GM06990 (cell line): ENCODE measurements around the gene MED9.

Experiments
- DNase-seq: peaks from one replicate; pipeline ENCODE4 v3.0.0-alpha.2; 2011; ENCODE audit not compliant: insufficient read length; ENCODE audit errors: extremely low read depth
- H3K27me3 ChIP-seq: replicated peaks from 2 replicates; pipeline ENCODE4 v1.6.0; 2011; ENCODE audit warnings: low read length; ENCODE audit not compliant: control insufficient read depth, insufficient read depth
- H3K36me3 ChIP-seq: 2 replicates; pipeline ENCODE4 v1.5.1; 2011; ENCODE audit warnings: low read length; ENCODE audit not compliant: control insufficient read depth, insufficient read depth
- H3K4me3 ChIP-seq: replicated peaks from 2 replicates; pipeline ENCODE4 v1.5.1; 2011; ENCODE audit warnings: low read depth, mild to moderate bottlenecking, control low read depth, low read length
- TF ChIP-seq, protein P1 (sequence below): IDR thresholded peaks from 2 replicates; pipeline ENCODE4 v1.5.1; 2011; ENCODE audit warnings: low read length, control low read depth, mild to moderate bottlenecking, inconsistent platforms; ENCODE audit not compliant: insufficient read depth, poor library complexity, severe bottlenecking

The MED9 gene

DNA sequence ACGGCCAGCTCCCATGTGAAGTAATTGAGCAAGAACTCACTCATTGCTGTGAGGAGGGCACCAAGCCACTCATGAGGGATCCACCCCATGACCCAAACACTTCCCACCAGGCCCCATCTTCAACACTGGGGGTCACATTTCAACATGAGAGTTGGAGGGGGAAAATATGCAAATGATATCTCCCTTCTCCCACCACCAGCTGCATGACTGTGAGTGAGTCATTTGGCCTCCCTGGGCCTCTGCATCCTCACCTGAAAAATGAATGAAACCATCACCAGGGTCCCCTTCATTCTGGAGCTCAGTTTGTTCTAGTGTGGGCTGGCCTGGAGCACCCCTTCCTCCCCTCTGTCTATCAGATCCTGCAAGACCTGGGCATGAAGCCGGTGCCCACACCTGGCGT lies 6.8 kb upstream of the MED9 start:
- no peak for DNase-seq
- TF ChIP-seq, protein P1, sequence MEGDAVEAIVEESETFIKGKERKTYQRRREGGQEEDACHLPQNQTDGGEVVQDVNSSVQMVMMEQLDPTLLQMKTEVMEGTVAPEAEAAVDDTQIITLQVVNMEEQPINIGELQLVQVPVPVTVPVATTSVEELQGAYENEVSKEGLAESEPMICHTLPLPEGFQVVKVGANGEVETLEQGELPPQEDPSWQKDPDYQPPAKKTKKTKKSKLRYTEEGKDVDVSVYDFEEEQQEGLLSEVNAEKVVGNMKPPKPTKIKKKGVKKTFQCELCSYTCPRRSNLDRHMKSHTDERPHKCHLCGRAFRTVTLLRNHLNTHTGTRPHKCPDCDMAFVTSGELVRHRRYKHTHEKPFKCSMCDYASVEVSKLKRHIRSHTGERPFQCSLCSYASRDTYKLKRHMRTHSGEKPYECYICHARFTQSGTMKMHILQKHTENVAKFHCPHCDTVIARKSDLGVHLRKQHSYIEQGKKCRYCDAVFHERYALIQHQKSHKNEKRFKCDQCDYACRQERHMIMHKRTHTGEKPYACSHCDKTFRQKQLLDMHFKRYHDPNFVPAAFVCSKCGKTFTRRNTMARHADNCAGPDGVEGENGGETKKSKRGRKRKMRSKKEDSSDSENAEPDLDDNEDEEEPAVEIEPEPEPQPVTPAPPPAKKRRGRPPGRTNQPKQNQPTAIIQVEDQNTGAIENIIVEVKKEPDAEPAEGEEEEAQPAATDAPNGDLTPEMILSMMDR, result no peak

DNA sequence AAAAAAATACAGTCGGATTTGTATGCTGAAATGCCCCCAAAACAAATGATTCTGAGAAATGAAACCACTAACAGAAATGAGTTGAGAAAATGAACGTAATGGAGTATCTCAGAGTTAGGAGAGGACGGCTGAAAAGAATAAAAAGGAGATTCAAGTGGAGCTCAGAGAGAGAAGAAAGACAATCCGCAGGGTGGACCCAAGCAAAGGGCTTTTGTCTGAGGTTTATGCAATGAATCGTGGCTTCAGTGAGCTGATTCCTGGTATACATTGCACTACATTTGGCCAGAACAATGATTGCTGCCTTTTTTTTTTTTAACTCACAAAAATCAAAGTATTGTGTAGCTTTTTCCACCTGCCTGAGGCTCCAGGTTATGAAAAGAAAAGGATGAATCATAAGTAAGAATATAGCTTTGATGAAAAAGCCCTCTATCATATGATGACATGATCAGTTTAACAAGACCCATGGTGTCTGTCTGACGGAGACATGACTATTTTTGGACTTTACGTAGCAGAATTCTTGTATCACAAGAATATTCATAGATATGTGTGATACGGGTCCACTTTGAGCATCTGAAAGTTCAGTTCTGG lies 4.4 kb upstream of the MED9 start:
- Histone ChIP-seq H3K4me3 (no peak overlapping the region), H3K27me3 (no peaks in the 10 kb centered on the region; the same call in 1 of the 2 replicates), H3K36me3 (no peaks in the 10 kb centered on the region)
- TF ChIP-seq, protein P1, result no peak
- DNase-seq, result no peak

More for the DNA sequence above, 6.8 kb upstream of the MED9 start:
- H3K27me3 ChIP-seq, result no peaks in the 10 kb centered on the region; the same call in 1 of the 2 replicates
- no peak overlapping the region for H3K4me3 ChIP-seq
- no peaks in the 10 kb centered on the region for H3K36me3 ChIP-seq

DNA sequence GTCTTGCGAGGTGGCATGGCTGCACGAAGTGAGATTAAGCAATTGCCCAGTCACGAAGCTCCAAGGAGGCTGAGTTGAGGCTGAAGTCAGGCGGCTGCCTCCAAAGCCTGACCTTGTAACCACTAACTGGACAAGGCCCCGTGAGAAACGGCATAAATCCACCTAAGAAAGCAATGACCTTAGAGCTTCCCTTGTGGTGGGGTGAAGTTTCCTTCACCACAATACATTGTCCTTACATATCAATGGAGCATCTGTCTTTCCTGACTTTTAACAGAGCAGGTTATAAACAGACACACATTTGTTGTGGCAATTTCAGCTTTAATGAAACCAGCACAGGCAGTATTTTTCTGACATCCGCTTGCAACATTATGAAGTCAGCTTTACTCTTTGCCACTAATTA lies 2.5 kb upstream of the MED9 start:
- no peak overlapping the region for H3K4me3 ChIP-seq
- no peaks in the 10 kb centered on the region; the same call in 1 of the 2 replicates for H3K27me3 ChIP-seq
- DNase-seq, result no peak
- TF ChIP-seq, protein P1, result no peak
- no peaks in the 10 kb centered on the region for H3K36me3 ChIP-seq

DNA sequence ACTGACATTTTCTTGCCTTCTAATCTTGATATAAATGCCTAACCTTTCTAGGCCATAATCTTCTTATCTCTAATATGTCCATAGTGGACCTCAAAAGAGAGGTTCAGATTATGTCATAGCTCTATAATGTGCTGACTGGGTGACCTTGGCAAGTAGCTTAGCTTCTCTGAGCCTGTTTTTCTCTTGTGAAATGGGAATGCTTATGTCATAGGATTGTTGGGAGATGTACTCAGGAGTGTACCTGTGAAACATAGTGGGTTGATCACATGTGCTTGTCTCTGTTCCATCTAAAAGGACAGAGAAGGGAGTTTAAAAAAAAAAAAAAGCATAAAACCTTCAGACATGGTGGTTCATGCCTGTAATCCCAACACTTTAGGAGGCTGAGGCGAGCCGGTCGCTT lies 2.4 kb downstream of the MED9 start:
- no peak overlapping the region for H3K4me3 ChIP-seq
- no peaks in the 10 kb centered on the region; the same call in 1 of the 2 replicates for H3K36me3 ChIP-seq
- H3K27me3 ChIP-seq, result no peaks in the 10 kb centered on the region
- TF ChIP-seq, protein P1, result no peak
- DNase-seq, result no peak

DNA sequence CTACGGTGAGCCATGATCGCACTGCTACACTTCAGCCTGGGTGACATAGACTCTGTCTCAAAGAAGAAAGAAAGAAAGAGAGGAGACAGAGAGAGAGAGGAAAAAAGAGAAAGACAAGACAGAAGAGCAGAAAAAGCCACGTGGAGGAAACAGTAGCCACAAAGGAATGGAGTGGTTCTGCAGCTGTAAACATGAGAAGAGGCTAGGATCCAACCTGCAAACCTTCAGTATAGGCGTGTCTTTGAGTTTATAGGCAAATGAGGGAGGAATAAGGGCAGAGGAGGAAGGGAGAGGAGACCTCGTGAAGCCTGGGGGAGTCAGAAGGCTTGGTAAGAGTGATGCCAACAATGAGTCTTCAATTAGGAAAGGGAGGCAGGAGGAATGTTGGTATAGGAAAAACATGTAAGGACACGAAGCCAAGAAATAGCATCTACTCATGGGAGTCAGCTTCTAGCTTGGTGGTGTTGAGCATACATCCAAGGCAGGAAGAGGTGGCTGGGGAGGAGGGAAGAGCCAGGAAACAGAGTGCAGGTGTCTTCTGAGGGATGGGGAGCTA lies 3.9 kb downstream of the MED9 start:
- H3K36me3 ChIP-seq, result peaks cover 2% of the 10 kb centered on the region
- no peak for DNase-seq
- TF ChIP-seq, protein P1, result no peak
- H3K27me3 ChIP-seq, result no peaks in the 10 kb centered on the region
- H3K4me3 ChIP-seq, result no peak overlapping the region

DNA sequence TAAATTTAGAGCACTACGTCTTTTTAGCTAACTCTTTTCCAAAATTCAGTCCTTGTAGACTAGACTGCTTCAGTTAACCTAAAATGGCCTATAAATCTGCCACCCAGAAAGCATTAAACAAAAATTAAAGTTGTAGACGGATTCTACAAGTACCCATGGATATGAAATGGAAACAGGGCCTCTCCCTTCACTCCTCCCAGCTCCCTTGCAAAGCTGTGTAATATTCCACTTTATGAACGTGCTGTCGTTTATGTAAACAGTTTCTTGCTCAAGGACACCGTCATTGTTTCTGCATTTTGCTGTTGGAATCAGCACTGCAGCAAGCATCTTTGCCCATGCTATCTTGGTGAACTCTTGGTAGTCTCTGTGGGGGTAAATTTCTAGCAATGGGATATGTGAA lies 5.1 kb downstream of the MED9 start:
- Histone ChIP-seq H3K36me3 (peaks cover 2% of the 10 kb centered on the region), H3K27me3 (no peaks in the 10 kb centered on the region), H3K4me3 (no peak overlapping the region)
- DNase-seq, result no peak
- TF ChIP-seq, protein P1, result no peak
